ENCODE measurements around the gene PKP1. TPM values are rescaled to one million over a fixed set of nuclear protein-coding genes. Genes with fewer than 3 reads are reported as not detected.
A peak's percentile ranks its signal among the peaks of the same experiment; 100 is the strongest.

PKP1 gene
- total and polyA plus RNA-seq, 2 experiments from 2014 or later, result 0.03 TPM; not detected in 1

GRCh38 chr1:201371792-201372191, 88.5 kb downstream of the PKP1 start:
- peak overlapping the region; percentile 80 for H3K4me3 ChIP-seq
- H3K4me1 ChIP-seq (ENCODE audit: low read depth), result peaks cover 42% of the 10 kb centered on the region
- peaks cover 73% of the 10 kb centered on the region for H3K36me3 ChIP-seq
- no peaks in the 10 kb centered on the region for H3K27me3 ChIP-seq
- no peaks in the 10 kb centered on the region for H3K9me3 ChIP-seq (ENCODE audit: low read depth)
- peak overlapping the region; percentile 98 for H3K27ac ChIP-seq
- no peak for TF ChIP-seq CTCF (IDR thresholded peaks at IDR 0.05; ENCODE audit: low read depth, low read length)
- DNase-seq (ENCODE audit: low read depth in 1 of 2, low spot score in 1 of 2), result no peak

GRCh38 chr1:201374364-201374763, 91.1 kb downstream of the PKP1 start:
- Histone ChIP-seq H3K27ac (peak overlapping the region; percentile 98), H3K4me3 (peak overlapping the region; percentile 80), H3K36me3 (peaks cover 49% of the 10 kb centered on the region), H3K4me1 (ENCODE audit: low read depth) (peaks cover 54% of the 10 kb centered on the region), H3K9me3 (ENCODE audit: low read depth) (no peaks in the 10 kb centered on the region), H3K27me3 (no peaks in the 10 kb centered on the region)
- peak in 1 of 2 donors; percentile 74 for DNase-seq (ENCODE audit: low read depth in 1 of 2, low spot score in 1 of 2)
- TF ChIP-seq CTCF (IDR thresholded peaks at IDR 0.05; ENCODE audit: low read depth, low read length), result no peak

- peaks cover 62% of the 10 kb centered on the region for H3K4me1 ChIP-seq (ENCODE audit: low read depth)
- H3K27ac ChIP-seq, result peak overlapping the region; percentile 98
- peak; percentile 18 for TF ChIP-seq CTCF (IDR thresholded peaks at IDR 0.05; ENCODE audit: low read depth, low read length)
- DNase-seq (ENCODE audit: low read depth in 1 of 2, low spot score in 1 of 2), result no peak
- H3K4me3 ChIP-seq, result peak overlapping the region; percentile 80
- H3K27me3 ChIP-seq, result no peaks in the 10 kb centered on the region
- no peaks in the 10 kb centered on the region for H3K9me3 ChIP-seq (ENCODE audit: low read depth)
- peaks cover 41% of the 10 kb centered on the region for H3K36me3 ChIP-seq
Observed at GRCh38 chr1:201375169-201375568, 91.9 kb downstream of the PKP1 start.

GRCh38 chr1:201376107-201376463, 92.8 kb downstream of the PKP1 start:
- Histone ChIP-seq H3K9me3 (ENCODE audit: low read depth) (no peaks in the 10 kb centered on the region), H3K4me1 (ENCODE audit: low read depth) (peaks cover 63% of the 10 kb centered on the region), H3K27me3 (no peaks in the 10 kb centered on the region), H3K4me3 (peak overlapping the region; percentile 80), H3K27ac (peak overlapping the region; percentile 98), H3K36me3 (peaks cover 32% of the 10 kb centered on the region)
- no peak for DNase-seq (ENCODE audit: low read depth in 1 of 2, low spot score in 1 of 2)
- TF ChIP-seq CTCF (IDR thresholded peaks at IDR 0.05; ENCODE audit: low read depth, low read length), result no peak

GRCh38 chr1:201376464-201377374, 93.4 kb downstream of the PKP1 start:
- H3K4me1 ChIP-seq (ENCODE audit: low read depth), result peaks cover 63% of the 10 kb centered on the region
- H3K4me3 ChIP-seq, result peak overlapping the region; percentile 80
- peak overlapping the region; percentile 98 for H3K27ac ChIP-seq
- H3K36me3 ChIP-seq, result peaks cover 25% of the 10 kb centered on the region
- peak; percentile 75 for TF ChIP-seq CTCF (IDR thresholded peaks at IDR 0.05; ENCODE audit: low read depth, low read length)
- H3K9me3 ChIP-seq (ENCODE audit: low read depth), result no peaks in the 10 kb centered on the region
- DNase-seq (ENCODE audit: low read depth in 1 of 2, low spot score in 1 of 2), result peak; percentile 44 to 71
- no peaks in the 10 kb centered on the region for H3K27me3 ChIP-seq

Data from cardiac muscle cell (in vitro differentiated cells and primary cell).